Endothelial cell of umbilical vein (primary cell): ENCODE data around the gene CDH23. TPM values are rescaled to one million over a fixed set of nuclear protein-coding genes. Genes with fewer than 3 reads are reported as not detected.

ENCODE experiments used
- BruUV-seq: library from RNA; stranded (reverse); fragments of 400-500 nt; replicated peaks from 2 replicates; lab custom pipeline; 2021; lab: Mats Ljungman, UMichigan
- CTCF ChIA-PET: fragments of 300-600, 350-600 bp; sonication (Branson Sonifier 250); formaldehyde crosslinking; loops from one replicate; lab custom pipeline; 2021; ENCODE audit warnings: antibody characterized with exemption, inconsistent platforms; lab: Charles Lee
- POLR2A ChIA-PET: fragments of 300-600, 350-600 bp; sonication (Branson Sonifier 250); formaldehyde crosslinking; loops from one replicate; lab custom pipeline; 2021; ENCODE audit warnings: antibody characterized with exemption, inconsistent platforms; lab: Charles Lee
- DNase-seq: peaks from one replicate; pipeline ENCODE4 v3.0.0-alpha.2; 2011; ENCODE audit warnings: low read depth, low spot score
- FAIRE-seq: peaks from 2 replicates; lab custom pipeline; 2011; peaks lifted over from hg19 to GRCh38; lab: Jason Lieb, UNC
- H2AFZ ChIP-seq: 2 replicates; pipeline ENCODE4 v1.6.0; 2012; ENCODE audit warnings: low read depth, low read length, control low read depth, inconsistent platforms
- H3K27ac ChIP-seq: 2 replicates; pipeline ENCODE4 v1.5.1; 2011; ENCODE audit warnings: low read depth, mild to moderate bottlenecking, control low read depth, low read length, moderate library complexity; ENCODE audit not compliant: insufficient read depth
- H3K27me3 ChIP-seq, 2 experiments: 2 replicates each; pipeline versions ENCODE4 v1.6.0 to v1.6.1; 2011; ENCODE audit warnings: low read length in 2 of 2, mixed read lengths in 1 of 2; ENCODE audit not compliant: control insufficient read depth in 2 of 2, insufficient read depth in 2 of 2
- H3K36me3 ChIP-seq, 2 experiments: 2 replicates in 1 of 2; 3 replicates in 1 of 2; pipeline ENCODE4 v1.5.1; 2011; ENCODE audit warnings: low read length in 2 of 2, mild to moderate bottlenecking in 1 of 2, moderate library complexity in 1 of 2; ENCODE audit not compliant: control insufficient read depth in 2 of 2, insufficient read depth in 2 of 2; ENCODE audit errors: extremely low read depth in 1 of 2
- H3K4me1 ChIP-seq: 3 replicates; pipeline ENCODE4 v1.5.1; 2011; ENCODE audit warnings: mild to moderate bottlenecking, low read length; ENCODE audit not compliant: control insufficient read depth, insufficient read depth; ENCODE audit errors: extremely low read depth
- H3K4me2 ChIP-seq: 2 replicates; pipeline ENCODE4 v1.6.1; 2011; ENCODE audit warnings: low read length, control low read depth, mixed read lengths; ENCODE audit not compliant: insufficient read depth
- H3K4me3 ChIP-seq, 3 experiments: fragments of 200-600 bp in 1 of 3; sonication (generic), shearing (Covaris generic) in 1 of 3; replicated peaks in 1 of 3; 2 replicates each; pipeline ENCODE4 v1.5.1; 2011 to 2016; ENCODE audit warnings: control low read depth in 3 of 3, low read length in 3 of 3, mild to moderate bottlenecking in 2 of 3, inconsistent platforms in 1 of 3, low read depth in 1 of 3, moderate library complexity in 1 of 3; ENCODE audit not compliant: insufficient read depth in 1 of 3
- H3K79me2 ChIP-seq: 2 replicates; pipeline ENCODE4 v1.6.0; 2012; ENCODE audit warnings: low read length, inconsistent platforms; ENCODE audit not compliant: control insufficient read depth, insufficient read depth
- H3K9ac ChIP-seq: replicated peaks from 2 replicates; pipeline ENCODE3; 2011; ENCODE audit warnings: low read length, control low read depth; ENCODE audit not compliant: insufficient read depth; ENCODE audit errors: extremely low read depth
- H3K9me1 ChIP-seq: replicated peaks from 3 replicates; pipeline ENCODE4 v1.6.0; 2011; ENCODE audit warnings: mild to moderate bottlenecking, low read length; ENCODE audit not compliant: control insufficient read depth, insufficient read depth; ENCODE audit errors: extremely low read depth
- H3K9me3 ChIP-seq: replicated peaks from 2 replicates; pipeline ENCODE4 v1.5.1; 2012; ENCODE audit warnings: low read length, inconsistent platforms; ENCODE audit not compliant: control insufficient read depth, insufficient read depth
- H4K20me1 ChIP-seq: replicated peaks from 2 replicates; pipeline ENCODE3; 2011; ENCODE audit warnings: mild to moderate bottlenecking, low read length; ENCODE audit not compliant: control insufficient read depth, insufficient read depth; ENCODE audit errors: extremely low read depth
- EZH2 ChIP-seq: IDR thresholded peaks from 2 replicates; pipeline ENCODE4 v1.6.1; 2012; ENCODE audit warnings: borderline replicate concordance, low read depth, mild to moderate bottlenecking, moderate library complexity, low read length, inconsistent platforms; ENCODE audit not compliant: severe bottlenecking
- FOS ChIP-seq: IDR thresholded peaks from 2 replicates; pipeline ENCODE4 v1.6.1; 2011; ENCODE audit warnings: mild to moderate bottlenecking, low read length, moderate library complexity, borderline replicate concordance; ENCODE audit not compliant: insufficient read depth
- GATA2 ChIP-seq: IDR thresholded peaks from 2 replicates; pipeline ENCODE4 v1.7.0; 2011; ENCODE audit warnings: low read depth, mild to moderate bottlenecking, moderate library complexity, mixed read lengths, low read length; ENCODE audit not compliant: insufficient read length, insufficient read depth
- JUN ChIP-seq: IDR thresholded peaks from 2 replicates; pipeline ENCODE4 v1.6.1; 2011; ENCODE audit warnings: borderline replicate concordance, low read depth; ENCODE audit not compliant: insufficient read length, insufficient read depth
- MYC ChIP-seq: IDR thresholded peaks from one replicate; pipeline ENCODE4 v1.6.1; 2011; ENCODE audit warnings: mild to moderate bottlenecking, low read depth, low read length
- POLR2A ChIP-seq: IDR thresholded peaks from 2 replicates; pipeline ENCODE4 v1.6.1; 2012; ENCODE audit warnings: low read depth, mild to moderate bottlenecking, control low read depth, low read length
- POLR2AphosphoS5 ChIP-seq: IDR thresholded peaks from 2 replicates; pipeline ENCODE4 v1.6.1; 2012; ENCODE audit warnings: low read depth, mild to moderate bottlenecking, control low read depth, low read length, moderate library complexity; ENCODE audit not compliant: insufficient read depth
- dilution Hi-C: fragments of 300-500 bp; cut with MboI; formaldehyde crosslinking; loops from one replicate; pipeline ENCODE4 v1.15.0; 2019; ENCODE audit warnings: low sequenced_read_pairs; ENCODE audit not compliant: extremely low pct_ligation_motif_present
- intact Hi-C: fragments of 100-400 bp; cut with micrococcal nuclease; formaldehyde crosslinking; loops from one replicate; pipeline ENCODE4 v1.10.0; 2022
- polyA plus RNA-seq, 4 experiments: library from polyadenylated mRNA; depleted of rRNA in 3 of 4; stranded (reverse) in 3 of 4; unstranded in 1 of 4; fragments of >200 nt; gene quantifications; 2 replicates each; pipeline versions ENCODE4 v1.2.1 to v1.2.3, GENCODE V29; 2011 to 2012; ENCODE audit warnings: missing spikeins in 1 of 4
- total RNA-seq: library from RNA; stranded (reverse); gene quantifications from 2 replicates; pipeline ENCODE4 v1.2.3, GENCODE V29; 2021
- TF ChIP-seq, protein P1 (sequence below), 2 donors: IDR thresholded peaks; 1 replicate in 1 of 2; 2 replicates in 1 of 2; pipeline ENCODE4 v1.5.1; 2011; ENCODE audit warnings: low read length in 2 of 2, mild to moderate bottlenecking in 2 of 2, moderate library complexity in 2 of 2, control low read depth in 1 of 2, inconsistent platforms in 1 of 2, low read depth in 1 of 2; ENCODE audit not compliant: insufficient read depth in 1 of 2; ENCODE audit errors: extremely low read depth in 1 of 2
- TF ChIP-seq, protein P2 (sequence below): IDR thresholded peaks from 2 replicates; pipeline ENCODE4 v1.6.1; 2011; ENCODE audit not compliant: insufficient read depth, insufficient read length

Gene CDH23
- total and polyA plus RNA-seq, 2 donors (not counting 3 experiments of a cell fraction or from before 2014, with no cell fraction given), result not detected

DNA sequence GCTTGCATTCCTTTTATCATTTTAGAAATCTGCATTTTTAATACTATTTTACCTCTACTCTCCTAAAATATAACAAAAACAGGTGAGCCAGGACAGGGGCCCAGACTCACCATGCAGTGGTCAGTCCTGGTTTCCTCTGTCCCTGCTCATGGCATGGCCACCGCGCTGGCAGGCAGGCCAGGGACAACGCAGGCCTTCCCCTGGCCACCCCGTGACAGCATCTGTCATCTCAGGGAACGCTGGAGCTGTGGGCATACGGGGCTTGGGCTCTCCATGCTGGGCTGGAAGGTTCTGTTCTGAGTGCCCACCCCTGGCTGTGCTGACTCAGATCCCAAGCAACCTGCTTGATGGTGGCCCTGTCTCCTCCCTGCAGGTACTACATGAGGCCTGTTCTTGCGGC, 35.1 kb upstream of the CDH23 start:
- FAIRE-seq (no peak), DNase-seq (no peak)
- intact Hi-C loops, result no loop called here
- Histone ChIP-seq H2AFZ (no peak overlapping the region), H3K9me1 (no peaks in the 10 kb centered on the region), H3K4me2 (no peak overlapping the region), H3K4me3 (no peak overlapping the region), H3K9ac (no peak overlapping the region), H3K36me3 (no peaks in the 10 kb centered on the region), H3K4me1 (peaks cover 4% of the 10 kb centered on the region), H4K20me1 (no peaks in the 10 kb centered on the region), H3K27ac (no peak overlapping the region), H3K27me3 (no peaks in the 10 kb centered on the region), H3K79me2 (no peaks in the 10 kb centered on the region), H3K9me3 (no peaks in the 10 kb centered on the region)
- TF ChIP-seq EZH2 (no peak), MYC (no peak), FOS (no peak), GATA2 (no peak), POLR2A (no peak), JUN (no peak), POLR2AphosphoS5 (no peak)
- TF ChIP-seq, protein P1, sequence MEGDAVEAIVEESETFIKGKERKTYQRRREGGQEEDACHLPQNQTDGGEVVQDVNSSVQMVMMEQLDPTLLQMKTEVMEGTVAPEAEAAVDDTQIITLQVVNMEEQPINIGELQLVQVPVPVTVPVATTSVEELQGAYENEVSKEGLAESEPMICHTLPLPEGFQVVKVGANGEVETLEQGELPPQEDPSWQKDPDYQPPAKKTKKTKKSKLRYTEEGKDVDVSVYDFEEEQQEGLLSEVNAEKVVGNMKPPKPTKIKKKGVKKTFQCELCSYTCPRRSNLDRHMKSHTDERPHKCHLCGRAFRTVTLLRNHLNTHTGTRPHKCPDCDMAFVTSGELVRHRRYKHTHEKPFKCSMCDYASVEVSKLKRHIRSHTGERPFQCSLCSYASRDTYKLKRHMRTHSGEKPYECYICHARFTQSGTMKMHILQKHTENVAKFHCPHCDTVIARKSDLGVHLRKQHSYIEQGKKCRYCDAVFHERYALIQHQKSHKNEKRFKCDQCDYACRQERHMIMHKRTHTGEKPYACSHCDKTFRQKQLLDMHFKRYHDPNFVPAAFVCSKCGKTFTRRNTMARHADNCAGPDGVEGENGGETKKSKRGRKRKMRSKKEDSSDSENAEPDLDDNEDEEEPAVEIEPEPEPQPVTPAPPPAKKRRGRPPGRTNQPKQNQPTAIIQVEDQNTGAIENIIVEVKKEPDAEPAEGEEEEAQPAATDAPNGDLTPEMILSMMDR (IDR thresholded peaks at IDR 0.05; ENCODE audit: extremely low read depth in 1 of 2, insufficient read depth in 1 of 2, low read depth in 1 of 2, low read length in 2 of 2), result no peak
- TF ChIP-seq, protein P2, sequence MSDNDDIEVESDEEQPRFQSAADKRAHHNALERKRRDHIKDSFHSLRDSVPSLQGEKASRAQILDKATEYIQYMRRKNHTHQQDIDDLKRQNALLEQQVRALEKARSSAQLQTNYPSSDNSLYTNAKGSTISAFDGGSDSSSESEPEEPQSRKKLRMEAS, result no peak
- CTCF ChIA-PET, result interaction anchor here (1.3 kb wide), 1 partner anchor 45 kb away, joined by 3 read pairs; no protein-coding TSS in a partner anchor
- dilution Hi-C loops, result no loop called here
- POLR2A ChIA-PET, result no interaction called here
- BruUV-seq, result no TSS peak
